Aorta (tissue), 5 donors: Measurements from ENCODE around the gene C2CD4D. TPM values are rescaled to one million over a fixed set of nuclear protein-coding genes. Genes with fewer than 3 reads are reported as not detected.
"Not testable (repeated sequence)": the region's sequence is repeated elsewhere in the genome, so short reads cannot be mapped to it uniquely, and the experiment has no call there.

Experiments
- ATAC-seq: fragments of 200-7000 bp; cut with Tn5 transposase; one replicate; pipeline ENCODE4 v1.9.1; 2022; ENCODE audit warnings: moderate library complexity; ENCODE audit not compliant: low FRiP score
- DNase-seq, 2 donors: peaks; one replicate each; pipeline ENCODE4 v3.0.0-alpha.2; 2020
- H3K27ac ChIP-seq, 2 donors: one replicate each; pipeline ENCODE4 v1.5.1; 2013; ENCODE audit warnings: low read length in 2 of 2, mild to moderate bottlenecking in 2 of 2, moderate library complexity in 2 of 2, control low read depth in 1 of 2, inconsistent platforms in 1 of 2, low read depth in 1 of 2
- H3K27me3 ChIP-seq, 2 donors: one replicate each; pipeline ENCODE4 v1.6.1; 2013; ENCODE audit warnings: control low read depth in 1 of 2, low read length in 1 of 2, mild to moderate bottlenecking in 1 of 2, moderate library complexity in 1 of 2; ENCODE audit not compliant: insufficient read depth in 2 of 2, control insufficient read depth in 1 of 2
- H3K36me3 ChIP-seq, 2 donors: one replicate each; pipeline ENCODE4 v1.6.1; 2013; ENCODE audit warnings: control low read depth in 1 of 2, low read length in 1 of 2, mild to moderate bottlenecking in 1 of 2; ENCODE audit not compliant: insufficient read depth in 2 of 2, control insufficient read depth in 1 of 2
- H3K4me1 ChIP-seq, 2 donors: one replicate each; pipeline ENCODE4 v1.6.1; 2013; ENCODE audit warnings: low read length in 2 of 2, control low read depth in 1 of 2, mild to moderate bottlenecking in 1 of 2, moderate library complexity in 1 of 2; ENCODE audit not compliant: insufficient read depth in 2 of 2, control insufficient read depth in 1 of 2
- H3K4me3 ChIP-seq, 2 donors: one replicate each; pipeline ENCODE4 v1.5.1; 2013; ENCODE audit warnings: low read length in 2 of 2, control low read depth in 1 of 2, mild to moderate bottlenecking in 1 of 2
- H3K9me3 ChIP-seq: one replicate; pipeline ENCODE4 v1.6.1; 2013; ENCODE audit warnings: mild to moderate bottlenecking, low read length; ENCODE audit not compliant: control insufficient read depth
- WGBS, 2 donors: extraction: QIAGEN DNeasy Blood & Tissue Kit; methylation state at CpG; one replicate each; pipeline ENCODE4 v1.1.7; 2013; 5-methylcytosine and 5-hydroxymethylcytosine counted together
- intact Hi-C, 2 donors: fragments of 100-400 bp; cut with DNase I; formaldehyde crosslinking; loops; one replicate each; pipeline versions ENCODE4 v1.14.2 to v1.15.0; 2022
- polyA plus RNA-seq, 2 donors: library from polyadenylated mRNA; stranded (reverse); fragments of 200-250 nt; gene quantifications; one replicate each; pipeline ENCODE4 v1.2.3, GENCODE V29; 2013
- total RNA-seq, 2 donors: library from RNA; stranded (reverse); fragmentation: NEBNext Ultra II Directional; extraction: Animal tissue kit (Norgen Biotek cat#: 25700); gene quantifications; one replicate each; pipeline ENCODE4 v1.2.1, GENCODE V29; 2021
- donor health status: healthy with polysubstance abuse.
- donor health status: Bipolar disorder and iron deficiency.
- donor health status: DM: no; HTN: no; CAD: no.
- donor health status: DM: no; HTN: no; CAD: no.
- donor health status: DM: yes; HTN: yes; CAD: no.

Gene C2CD4D
- total and polyA plus RNA-seq, 4 donors: not detected

DNA sequence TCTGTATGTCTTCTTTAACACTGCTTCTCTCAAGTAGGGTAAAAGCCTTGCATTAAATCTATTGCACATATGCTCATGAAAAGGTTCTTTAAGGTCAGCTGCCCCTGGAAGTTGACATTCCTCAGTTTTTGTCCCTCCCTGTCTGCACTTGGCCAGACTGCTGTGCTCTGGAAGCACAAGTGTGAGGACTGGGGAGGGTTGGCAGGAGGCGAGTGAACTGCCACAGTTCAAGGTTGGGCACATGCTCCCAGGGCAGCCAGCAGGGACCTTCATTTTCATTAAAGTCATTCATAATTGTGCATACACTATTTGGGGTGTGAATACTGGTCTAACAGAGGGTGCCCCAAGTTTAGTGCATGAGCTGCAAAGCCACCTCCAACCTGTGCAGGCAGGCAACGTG lies 24.8 kb upstream of the C2CD4D start:
- no peak for DNase-seq
- Histone ChIP-seq H3K4me1 (no peaks in the 10 kb centered on the region), H3K36me3 (no peaks in the 10 kb centered on the region), H3K9me3 (no peaks in the 10 kb centered on the region), H3K27ac (no peak overlapping the region), H3K27me3 (no peaks in the 10 kb centered on the region), H3K4me3 (no peak overlapping the region)
- intact Hi-C loops: no loop called here
- ATAC-seq: no peak
- WGBS, 2 donors: 29 to 41% methylated on average over 2 of the region's 2 CpGs

DNA sequence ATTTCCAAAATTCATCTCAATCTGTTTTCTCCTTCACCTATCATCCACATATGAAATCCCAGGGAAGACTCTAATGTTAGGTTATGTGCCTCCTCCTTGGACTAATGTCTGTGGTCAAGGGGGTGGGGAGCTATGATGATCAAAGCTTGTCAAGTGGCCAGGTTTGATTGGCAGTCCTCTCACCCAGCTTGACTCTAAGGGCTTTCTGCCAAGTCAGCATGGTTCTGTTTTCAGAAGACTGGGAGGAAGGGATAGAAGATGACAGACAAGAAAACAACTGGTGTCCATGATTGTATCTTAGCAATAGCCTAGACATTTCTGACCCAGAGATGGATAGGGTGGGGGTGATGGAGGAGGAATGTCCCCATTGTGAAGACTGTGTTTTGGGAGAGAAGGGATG lies 23.0 kb upstream of the C2CD4D start:
- H3K36me3 ChIP-seq: no peaks in the 10 kb centered on the region
- no peaks in the 10 kb centered on the region for H3K4me1 ChIP-seq
- intact Hi-C loops: no loop called here
- no peak overlapping the region for H3K27ac ChIP-seq
- no peaks in the 10 kb centered on the region for H3K27me3 ChIP-seq
- no peak overlapping the region for H3K4me3 ChIP-seq
- no peaks in the 10 kb centered on the region for H3K9me3 ChIP-seq
- DNase-seq: no peak
- no peak for ATAC-seq

DNA sequence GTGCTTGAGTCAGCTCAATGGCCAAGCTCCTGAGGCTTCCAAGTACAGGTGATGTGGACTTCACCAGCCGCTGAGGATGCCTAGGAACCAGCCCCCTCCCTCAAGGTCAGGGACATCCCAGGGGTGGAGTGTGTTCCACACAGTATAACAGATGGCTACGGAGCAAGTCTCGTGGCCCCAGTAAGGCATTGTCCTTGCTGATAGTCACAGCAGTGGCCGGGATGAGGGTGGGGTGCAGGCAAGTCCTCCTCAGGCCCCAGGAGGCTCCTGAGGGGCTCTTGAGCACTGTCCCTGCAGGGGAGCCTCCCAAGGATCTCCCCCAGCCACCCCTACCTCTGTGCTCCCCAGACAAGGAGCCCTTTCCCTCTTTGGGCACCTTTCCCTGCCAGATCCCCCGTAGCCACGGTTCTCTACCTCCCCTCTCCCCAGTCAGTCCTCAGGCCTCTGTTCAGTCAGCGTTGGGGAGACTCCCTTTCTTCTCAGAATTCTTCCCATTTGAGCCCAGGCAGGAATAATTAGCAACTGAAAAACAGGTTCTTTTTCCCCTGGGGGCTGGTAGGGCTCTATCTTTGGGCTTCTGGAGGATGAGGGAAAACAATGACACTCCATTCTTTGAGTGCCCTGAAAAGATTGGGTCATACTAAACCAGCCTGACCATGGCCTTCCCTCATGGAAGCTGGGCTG lies 21.0 kb upstream of the C2CD4D start:
- no peak overlapping the region for H3K4me3 ChIP-seq
- intact Hi-C loops: no loop called here
- no peaks in the 10 kb centered on the region for H3K9me3 ChIP-seq
- no peaks in the 10 kb centered on the region for H3K36me3 ChIP-seq
- 88 to 90% methylated on average over 7 of the region's 7 CpGs for WGBS, 2 donors
- H3K27me3 ChIP-seq: no peaks in the 10 kb centered on the region
- DNase-seq (no peak), ATAC-seq (peak; percentile 9)
- no peak overlapping the region for H3K27ac ChIP-seq
- H3K4me1 ChIP-seq: no peaks in the 10 kb centered on the region

DNA sequence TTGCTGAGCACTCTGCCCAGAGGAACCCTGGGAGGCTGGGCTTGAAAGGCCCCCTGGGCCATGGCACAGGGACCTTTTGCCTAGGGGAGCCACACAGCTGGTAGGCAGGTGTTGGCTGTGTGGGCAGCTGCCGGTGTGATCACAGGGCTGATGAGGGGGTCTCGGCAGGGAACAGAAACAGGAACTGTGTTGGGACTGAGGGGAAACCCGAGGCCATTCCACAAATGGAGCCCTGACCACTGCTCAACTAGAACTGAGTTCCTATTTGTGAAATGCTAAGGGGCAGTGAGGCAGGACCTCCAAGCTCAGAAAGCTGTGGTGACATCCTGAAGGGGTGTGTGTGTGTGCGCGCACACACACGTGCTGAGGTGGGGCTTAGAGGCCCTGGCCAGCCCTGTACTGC lies 20.3 kb upstream of the C2CD4D start:
- WGBS, 2 donors: 89 to 90% methylated on average over 6 of the region's 6 CpGs
- no peak for ATAC-seq
- Histone ChIP-seq H3K27me3 (no peaks in the 10 kb centered on the region), H3K4me3 (no peak overlapping the region), H3K4me1 (no peaks in the 10 kb centered on the region), H3K36me3 (no peaks in the 10 kb centered on the region), H3K9me3 (no peaks in the 10 kb centered on the region), H3K27ac (no peak overlapping the region)
- intact Hi-C loops: no loop called here
- DNase-seq: no peak

DNA sequence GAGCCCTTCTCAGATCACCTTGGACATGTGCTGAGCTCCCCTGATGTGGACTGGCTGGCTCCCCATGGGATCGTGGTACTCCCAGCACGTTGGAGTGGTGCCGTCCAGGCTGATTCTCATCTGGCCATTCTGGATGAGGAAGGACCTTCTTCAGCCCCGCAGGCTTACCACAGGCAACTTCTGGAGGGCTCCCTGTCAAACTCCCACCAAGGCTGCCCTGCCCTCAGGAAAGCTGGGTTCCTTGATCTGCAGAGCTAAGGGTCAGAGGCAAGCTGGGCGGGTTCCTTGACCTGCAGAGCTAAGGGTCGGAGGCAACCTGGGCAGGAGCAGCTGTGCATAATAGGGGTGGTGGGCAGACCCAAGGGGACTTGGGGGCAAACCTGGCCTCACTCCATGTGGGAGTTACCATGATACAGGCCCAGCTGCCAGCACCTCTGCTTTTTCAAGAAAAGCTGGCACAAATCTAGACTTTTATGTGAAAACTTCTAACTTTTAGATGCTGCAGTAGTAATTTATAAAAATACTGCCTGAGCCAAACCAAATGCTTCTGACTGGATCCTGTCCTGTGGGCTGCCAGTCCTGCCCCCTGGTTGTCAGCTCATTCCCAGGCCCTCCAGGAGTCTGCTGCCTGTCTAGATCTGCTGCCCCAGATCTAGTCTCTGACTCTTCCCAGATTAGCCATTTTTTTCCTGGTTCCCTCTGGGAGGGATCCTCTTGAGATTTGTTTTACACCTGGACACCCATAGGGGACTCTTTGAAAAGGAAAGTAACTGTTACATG lies 19.5 kb upstream of the C2CD4D start:
- intact Hi-C loops: no loop called here

DNA sequence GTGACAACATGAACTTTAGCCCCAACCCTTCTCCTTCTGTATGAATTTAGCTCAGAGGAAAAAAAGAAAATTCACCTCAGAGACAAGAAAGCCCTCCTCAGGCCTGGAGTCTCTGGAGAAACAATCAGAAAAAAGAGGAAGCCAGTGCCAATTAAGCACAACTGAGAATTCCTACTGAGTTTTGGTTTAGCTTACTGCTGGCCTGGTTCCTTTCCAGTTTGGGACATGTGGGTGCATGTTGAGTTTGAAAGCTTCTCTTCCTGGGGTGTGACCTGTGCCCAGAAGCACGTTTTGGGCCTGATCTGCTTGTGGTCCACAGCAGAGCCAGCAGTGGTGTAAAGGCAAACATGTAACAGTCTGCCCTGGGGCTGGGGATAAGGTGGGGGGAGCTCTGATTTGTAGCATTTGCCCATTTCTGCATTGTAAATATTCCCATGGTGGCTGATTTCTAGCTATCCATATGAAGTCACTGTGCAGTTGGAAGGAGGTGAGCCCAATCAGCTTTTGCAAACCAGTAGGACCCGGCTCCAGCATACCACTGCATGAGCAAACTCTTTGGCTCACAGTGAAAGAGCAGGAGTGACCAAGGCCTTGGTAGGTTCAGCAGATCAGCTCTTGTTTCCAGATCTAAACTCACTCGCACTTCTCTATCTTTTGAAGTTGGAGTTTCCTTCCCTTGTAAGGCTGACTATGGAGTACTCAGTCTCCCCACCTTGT lies 18.6 kb upstream of the C2CD4D start:
- Histone ChIP-seq H3K4me1 (no peaks in the 10 kb centered on the region), H3K4me3 (no peak overlapping the region), H3K27me3 (no peaks in the 10 kb centered on the region), H3K36me3 (no peaks in the 10 kb centered on the region), H3K27ac (no peak overlapping the region), H3K9me3 (no peaks in the 10 kb centered on the region)
- 34 to 49% methylated on average over 3 of the region's 3 CpGs for WGBS, 2 donors
- ATAC-seq: no peak
- intact Hi-C loops: no loop called here
- no peak for DNase-seq

More for the DNA sequence above, 19.5 kb upstream of the C2CD4D start:
- H3K9me3 ChIP-seq: no peaks in the 10 kb centered on the region
- ATAC-seq (no peak), DNase-seq (no peak)
- H3K27me3 ChIP-seq: no peaks in the 10 kb centered on the region
- H3K4me1 ChIP-seq: no peaks in the 10 kb centered on the region
- no peak overlapping the region for H3K27ac ChIP-seq
- 87 to 88% methylated on average over 6 of the region's 6 CpGs for WGBS, 2 donors
- H3K4me3 ChIP-seq: no peak overlapping the region
- no peaks in the 10 kb centered on the region for H3K36me3 ChIP-seq

DNA sequence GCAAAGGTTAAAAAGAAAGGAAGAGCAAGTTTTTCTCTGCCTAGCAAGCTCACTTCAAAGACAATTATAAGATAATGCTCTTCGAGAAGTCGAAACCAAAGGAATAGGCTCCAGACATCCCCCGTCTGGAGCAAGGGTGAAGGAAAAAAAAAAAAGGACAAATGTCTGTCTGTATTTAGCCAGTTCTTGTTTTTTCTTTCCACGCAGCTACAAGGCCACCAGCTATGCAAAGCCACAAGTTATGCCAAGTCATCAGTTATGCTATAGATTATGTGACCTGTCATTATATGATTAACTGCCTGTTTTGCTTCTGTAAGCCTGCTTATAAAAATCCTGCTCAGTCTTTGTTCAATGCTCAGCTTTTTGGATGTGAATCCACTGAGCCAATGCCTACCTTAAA lies 16.3 kb upstream of the C2CD4D start:
- no peaks in the 10 kb centered on the region for H3K36me3 ChIP-seq
- WGBS, 2 donors: 8 to 27% methylated on average over 4 of the region's 4 CpGs
- no peak overlapping the region for H3K27ac ChIP-seq
- H3K27me3 ChIP-seq: no peaks in the 10 kb centered on the region
- ATAC-seq (no peak), DNase-seq (no peak)
- H3K9me3 ChIP-seq: no peaks in the 10 kb centered on the region
- intact Hi-C loops: no loop called here
- H3K4me3 ChIP-seq: no peak overlapping the region
- no peaks in the 10 kb centered on the region for H3K4me1 ChIP-seq

GRCh38 chr1:151855516-151855915 lies 15.9 kb upstream of the C2CD4D start:
- intact Hi-C loops, H3K36me3 ChIP-seq, H3K9me3 ChIP-seq, H3K4me3 ChIP-seq, H3K27me3 ChIP-seq, H3K4me1 ChIP-seq, H3K27ac ChIP-seq: not testable (repeated sequence)
- DNase-seq: peak in 1 of 2 donors; percentile 59
- WGBS, 2 donors: 4 to 9% methylated on average over 8 of the region's 8 CpGs
- ATAC-seq: peak; percentile 37
